Stimulated activated CD8-positive, alpha-beta memory T cell treated with anti-CD3 and anti-CD28 coated beads, Interleukin-15, amount 100 ng/mL, for 48 hours (primary cell): ENCODE data around the gene SIGMAR1.

Source experiments
- DNase-seq, 2 donors: peaks; one replicate each; pipeline ENCODE4 v3.0.0-alpha.2; 2020; ENCODE audit warnings: low read depth in 2 of 2

Gene SIGMAR1

DNA sequence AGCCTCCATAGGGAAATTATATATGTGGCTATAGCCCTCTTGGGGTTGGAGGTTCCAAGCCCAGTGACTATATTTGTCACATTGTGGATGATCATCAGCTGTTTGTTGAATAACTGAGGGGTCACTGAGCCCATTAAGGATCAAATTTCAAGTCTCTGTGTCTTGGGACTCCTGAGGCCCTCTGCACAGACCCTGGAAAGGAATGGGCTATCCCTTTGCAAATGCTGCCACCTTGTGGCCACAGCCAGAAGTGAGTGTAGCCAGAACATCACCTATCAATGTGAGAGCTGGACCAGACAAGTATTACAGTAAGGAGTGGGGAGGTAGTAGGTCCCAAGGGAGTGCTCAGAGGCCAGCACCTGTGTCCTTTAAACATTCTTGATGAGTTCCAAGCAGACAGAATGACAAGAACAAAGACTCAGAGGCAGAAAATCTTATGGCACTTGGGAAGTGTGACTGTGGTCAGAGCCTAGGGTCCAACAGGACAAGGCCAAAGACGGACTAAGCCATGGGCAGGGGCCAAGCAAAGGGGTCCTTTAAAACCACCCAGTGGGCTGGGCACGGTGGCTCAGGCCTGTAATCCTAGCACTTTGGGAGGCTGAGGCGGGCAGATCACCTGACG lies 33.9 kb downstream of the SIGMAR1 start:
- DNase-seq: peak; percentile 54 to 61

DNA sequence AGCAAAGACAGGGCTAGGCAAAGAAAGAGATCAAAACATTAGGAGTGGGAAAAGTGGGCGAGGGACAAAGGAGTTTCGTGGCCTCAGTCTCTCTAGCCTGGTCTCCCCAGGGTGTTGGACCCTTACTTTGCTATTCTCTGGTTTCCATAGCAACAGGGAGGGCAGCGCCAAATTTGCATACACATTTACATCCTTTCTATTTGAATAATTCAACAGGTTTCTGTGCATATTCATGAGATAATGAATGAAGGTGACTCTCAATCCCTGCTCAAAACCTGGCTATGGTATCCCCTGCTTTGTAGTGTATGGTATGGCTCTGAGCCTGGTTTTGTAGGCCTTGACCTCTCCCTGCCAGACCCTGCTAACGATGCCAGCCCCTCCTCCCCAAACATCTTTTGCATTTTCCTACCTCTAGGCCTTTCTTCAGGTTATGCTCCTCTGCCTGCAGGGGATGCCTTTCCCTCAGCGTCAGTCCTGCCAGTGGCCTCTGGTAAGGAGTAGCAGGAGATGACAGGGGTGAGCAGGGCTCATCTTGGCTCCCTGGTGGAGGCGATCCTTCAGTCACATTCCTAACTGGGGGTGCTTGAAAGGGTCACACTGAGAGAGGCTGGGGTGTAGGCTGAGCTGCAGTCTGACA lies 35.5 kb downstream of the SIGMAR1 start:
- DNase-seq: no peak

DNA sequence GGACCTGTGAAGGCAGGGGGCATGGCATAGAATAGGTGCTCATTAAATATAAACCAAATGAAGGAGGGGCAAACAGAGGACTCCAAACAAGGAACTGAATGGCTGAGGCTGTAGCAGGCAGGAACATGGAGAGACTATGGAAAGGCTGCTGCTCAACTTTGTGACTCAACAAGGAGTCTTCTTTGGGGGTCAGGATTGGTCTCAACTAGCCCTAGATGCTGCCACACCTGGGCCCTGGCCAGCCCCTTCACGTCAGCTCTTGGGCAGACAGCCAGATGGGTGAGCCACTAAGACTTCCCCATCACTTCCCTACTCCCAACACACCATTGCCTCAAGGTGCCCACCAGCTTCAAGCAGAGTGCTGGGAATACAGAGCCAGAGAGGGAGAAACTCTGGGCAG lies 36.7 kb downstream of the SIGMAR1 start:
- no peak for DNase-seq

DNA sequence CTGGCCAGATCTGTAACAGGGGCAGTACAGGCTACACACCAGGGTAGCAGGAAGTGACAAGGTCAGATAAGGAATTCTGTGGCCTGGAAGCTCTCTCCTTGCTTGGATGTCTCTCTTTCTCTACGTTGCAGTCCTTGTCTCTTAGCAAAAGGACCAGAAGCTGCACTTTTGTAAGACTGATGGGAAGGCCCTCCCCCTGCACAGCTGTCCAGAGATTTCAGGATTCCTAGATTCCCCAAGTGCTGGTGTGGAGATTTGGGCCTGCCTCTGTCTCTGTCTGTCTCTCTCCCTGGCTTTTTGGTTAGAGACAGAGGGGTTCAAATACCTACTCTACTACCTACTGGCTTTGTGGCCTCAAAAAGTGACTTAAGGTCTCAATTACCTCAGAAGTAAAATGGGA lies 38.0 kb downstream of the SIGMAR1 start:
- DNase-seq: no peak

DNA sequence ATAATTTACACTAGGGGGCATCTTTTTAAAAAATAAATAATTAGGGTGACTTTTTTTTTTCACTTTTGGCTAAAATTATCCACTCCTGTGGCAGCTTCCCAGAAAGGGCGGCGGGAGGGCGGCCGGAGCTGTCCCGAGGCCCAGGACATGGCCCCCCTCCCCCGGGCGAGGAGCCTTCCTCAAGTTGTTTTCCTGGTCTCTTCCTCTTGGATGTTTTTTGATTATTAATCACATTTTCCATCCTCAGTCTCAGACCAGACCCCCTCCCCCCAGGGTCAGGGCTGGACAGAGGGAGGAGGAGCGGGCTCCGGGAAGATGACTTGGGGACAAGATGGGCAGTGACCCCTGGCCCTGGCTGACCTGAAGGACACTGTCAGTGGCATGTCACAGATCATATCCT lies 43.4 kb downstream of the SIGMAR1 start:
- no peak for DNase-seq

DNA sequence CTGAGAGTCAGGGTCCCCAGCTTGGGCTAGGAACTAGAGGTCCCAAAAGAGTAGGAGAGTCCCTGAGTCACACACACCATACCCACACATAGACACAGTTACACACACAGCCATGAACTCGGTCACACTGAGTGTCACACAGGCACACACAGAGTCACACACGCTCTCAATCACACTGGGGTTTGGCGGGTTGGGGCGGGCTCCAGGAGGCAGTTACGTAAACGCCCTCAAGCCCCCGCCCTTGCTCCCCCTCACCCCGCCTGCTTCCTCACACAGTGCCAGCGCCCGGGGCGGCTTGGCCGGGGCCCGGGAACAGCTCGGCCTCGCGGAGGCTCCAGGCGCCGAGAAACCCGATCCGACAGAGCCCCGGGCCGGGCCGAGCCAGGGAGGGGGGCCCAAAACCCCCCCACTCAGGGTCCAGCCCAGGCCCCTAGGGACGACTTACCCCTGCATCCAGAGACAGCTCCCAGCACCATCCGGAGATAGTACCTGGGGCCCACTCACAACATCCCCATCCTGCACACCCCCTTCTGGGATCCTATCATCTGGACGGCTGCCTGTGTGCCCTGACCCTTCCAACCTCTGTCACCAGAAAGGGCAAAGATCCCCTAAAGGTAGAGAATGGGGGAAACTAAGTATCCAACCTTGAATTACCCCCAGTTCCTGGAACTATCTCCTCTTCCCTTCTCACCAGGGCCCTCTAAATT lies 44.5 kb downstream of the SIGMAR1 start:
- DNase-seq: no peak

DNA sequence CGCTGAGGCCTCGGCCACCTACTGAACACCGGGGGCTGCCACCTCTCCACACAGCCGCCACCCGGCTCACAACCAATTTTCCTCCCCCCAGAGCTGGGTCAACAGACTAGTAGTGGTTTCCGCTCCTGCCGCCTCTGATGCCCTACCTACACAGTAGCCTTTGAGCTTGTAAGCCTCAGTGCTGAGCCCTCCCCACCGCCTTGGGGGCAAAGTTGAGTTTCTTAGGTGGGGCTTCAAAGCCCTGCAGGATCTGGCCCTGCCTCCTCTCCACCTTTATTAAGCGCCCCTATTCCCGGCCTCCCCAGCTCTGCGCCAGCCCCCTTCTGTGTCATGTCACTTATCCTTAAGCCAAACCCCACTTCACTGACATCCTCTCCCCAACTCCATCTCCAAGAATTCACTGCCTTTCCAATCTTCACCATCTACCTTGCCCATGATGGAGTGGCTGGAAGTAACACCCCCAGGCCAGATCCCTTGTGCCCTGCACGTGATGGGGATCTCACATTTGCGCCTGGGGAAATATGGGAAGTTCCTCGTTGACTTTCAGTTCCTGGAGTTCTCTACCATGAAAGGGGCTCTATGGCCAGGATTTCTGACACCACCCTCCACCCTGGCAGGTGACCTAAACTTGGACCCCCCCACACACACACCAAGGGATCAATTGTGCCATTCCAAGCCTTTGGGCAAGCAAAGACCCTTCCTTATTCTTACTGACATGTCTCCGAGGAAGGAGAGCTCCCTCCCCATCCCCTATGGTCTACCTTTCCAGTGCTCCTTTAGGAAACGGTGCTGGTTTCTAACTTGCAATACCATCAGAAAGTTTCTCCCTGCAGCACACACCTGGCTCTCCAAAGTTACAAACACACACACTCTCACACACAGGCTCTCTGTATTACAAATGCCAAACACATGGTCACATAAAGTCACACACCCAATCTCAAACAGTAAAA lies 45.4 kb downstream of the SIGMAR1 start:
- DNase-seq: no peak

DNA sequence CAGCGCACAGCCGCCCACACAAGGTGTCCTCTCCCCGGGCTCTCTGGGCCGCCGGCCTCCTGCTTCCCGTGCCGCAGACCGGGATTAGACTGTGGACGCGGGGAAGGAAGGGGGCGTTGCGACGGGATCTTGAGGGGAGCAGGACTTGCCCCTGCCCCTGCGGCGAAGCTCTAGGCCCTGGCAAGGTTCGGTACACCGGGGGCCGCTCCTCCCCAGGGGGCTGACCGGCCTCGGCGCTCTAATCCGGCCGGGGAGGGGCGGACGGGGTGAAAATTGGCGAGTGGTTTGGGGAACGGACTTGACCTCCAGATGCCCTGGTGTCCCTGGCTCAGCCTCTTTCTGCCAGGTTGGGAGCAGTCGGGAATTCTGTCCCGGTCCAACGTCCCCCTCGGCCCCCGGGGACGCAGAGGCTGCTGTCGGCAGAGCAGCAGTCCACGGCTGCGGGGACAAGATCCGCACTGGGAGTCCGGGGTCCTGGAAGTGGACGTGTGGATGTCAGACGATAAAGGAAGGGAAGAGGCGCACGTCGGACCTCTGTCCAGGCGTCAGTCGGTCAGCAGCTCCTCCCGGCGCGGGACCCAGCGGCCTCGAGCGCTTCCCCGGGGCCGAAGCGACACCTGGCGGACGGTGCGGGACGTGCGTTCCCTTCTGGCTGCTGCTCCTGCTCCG lies 46.2 kb downstream of the SIGMAR1 start:
- DNase-seq: peak; percentile 64 to 71

DNA sequence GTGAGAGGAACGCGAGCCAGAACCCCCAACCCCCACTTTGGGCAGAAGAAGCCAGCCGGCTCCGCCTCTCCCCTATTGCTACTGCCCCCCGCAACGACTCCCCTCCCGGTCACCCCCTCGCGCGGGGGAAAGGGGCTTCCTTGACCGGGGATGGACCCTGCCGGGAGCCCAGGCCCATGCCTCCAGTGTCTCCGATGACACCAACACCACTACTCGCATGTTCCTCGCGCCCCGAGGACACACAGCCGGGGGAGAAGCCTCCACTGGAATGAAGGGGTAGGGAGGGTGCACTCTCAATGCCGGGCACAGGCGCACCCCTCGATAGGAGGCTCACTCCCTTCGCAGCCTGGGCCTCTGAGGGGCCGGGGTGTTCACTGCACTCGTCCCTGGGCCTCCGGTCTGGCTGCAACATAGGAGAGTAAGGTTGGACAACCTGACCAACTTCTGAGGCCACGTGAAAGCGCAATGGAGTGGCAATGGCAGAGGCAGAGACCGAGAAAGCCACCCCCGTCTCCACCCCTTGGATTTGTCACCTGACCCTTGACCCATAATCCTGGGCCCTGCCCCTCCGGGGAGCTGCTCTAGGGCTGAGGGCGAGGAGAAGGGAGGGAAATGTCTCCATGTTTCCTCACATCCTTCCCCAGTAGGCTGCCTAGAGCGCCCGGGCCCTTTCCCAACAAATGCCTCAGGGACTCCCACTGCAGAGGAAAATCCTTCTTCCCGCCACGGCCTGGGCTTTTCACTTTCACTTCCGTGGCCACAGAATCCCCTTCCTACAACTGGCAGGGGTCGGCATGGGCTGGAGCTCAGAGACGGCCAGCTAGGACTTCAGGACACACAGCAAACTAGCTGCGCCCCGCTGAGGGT lies 47.0 kb downstream of the SIGMAR1 start:
- no peak for DNase-seq

DNA sequence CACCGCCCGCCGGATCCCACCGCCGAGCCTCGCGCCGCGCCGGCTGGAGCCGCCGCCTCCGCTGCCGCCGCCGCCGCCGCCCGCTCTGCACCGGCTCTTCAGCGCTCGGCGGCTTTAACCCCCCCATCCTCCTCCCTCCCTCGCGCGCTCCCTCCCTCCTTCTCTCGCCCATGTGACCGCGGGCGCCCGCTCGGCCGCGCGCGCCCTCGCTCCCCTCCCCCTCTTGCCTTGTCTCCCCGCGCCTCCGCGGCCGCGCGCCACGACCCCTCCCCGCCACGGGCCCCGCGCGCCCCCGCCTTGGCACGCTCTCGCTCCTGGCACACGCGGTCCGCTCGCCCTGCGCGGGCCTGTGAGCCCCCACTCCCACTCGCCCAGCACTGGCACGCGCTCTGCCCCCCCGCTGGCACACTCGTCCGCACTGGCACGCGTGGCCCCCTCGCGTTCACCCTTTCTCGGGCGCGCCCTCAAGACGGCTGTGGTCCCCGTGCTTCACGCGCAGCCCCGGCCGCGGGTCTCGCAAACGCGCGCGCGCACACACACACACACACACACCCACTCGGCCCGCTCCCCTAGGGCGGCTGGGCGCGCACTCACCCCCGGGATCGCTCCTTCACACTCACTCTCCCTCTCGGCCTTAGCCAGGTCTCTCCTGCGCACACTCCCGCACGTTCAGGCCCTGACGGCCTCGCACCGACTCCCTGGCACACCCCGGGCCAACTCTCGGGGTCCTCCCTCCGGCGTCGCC lies 47.8 kb downstream of the SIGMAR1 start, which contains the start of gene CNTFR:
Gene CNTFR (minus strand): TSS at position 89 of the 745 bp plus-strand sequence. CDS start 20,743 bp downstream, outside the sequence.
- no peak for DNase-seq

DNA sequence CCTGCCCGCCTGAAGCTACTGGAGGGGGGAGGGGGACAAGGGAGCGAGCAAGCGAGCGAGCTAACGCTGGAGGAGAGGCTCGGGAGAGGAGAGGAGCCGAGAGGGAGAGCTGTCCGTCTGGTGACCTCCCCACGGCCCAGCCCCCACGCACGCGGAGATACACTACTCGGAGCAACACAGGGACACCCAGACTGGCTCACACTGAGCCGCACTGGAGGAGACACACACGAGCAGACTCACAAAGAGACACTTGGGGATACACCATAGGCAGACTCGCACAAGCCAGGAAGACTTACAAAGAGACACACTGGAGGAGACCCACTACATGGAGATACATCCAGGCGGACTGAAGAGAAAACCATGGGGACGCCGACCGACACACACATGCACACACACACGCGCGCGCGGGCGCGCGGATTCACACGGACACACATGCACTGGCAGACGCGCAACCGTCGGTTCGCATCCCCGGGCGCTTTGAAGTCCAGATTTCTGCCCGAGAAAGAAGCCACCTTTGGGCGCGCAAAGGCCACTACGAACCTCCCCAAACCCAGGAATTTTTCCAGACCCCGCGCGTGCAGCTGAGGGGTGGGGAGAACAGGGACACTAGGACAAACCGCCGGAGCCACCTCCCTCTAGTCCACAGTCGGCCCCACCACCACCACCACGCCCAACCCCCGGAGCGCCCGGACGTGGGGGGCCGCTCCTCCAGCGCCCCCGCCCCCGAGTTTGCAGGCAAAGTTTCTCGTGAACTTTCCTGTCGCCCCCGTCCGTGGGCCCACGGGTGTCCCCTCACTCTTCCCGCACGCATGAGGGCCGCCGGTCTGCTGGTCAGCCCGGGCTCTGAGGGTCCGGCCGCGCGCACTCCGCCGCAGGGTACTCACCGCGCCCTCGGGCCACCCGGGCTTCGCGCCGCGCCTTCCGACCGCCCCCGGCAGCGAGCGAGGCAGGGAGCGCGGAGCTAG lies 48.6 kb downstream of the SIGMAR1 start:
- no peak for DNase-seq

DNA sequence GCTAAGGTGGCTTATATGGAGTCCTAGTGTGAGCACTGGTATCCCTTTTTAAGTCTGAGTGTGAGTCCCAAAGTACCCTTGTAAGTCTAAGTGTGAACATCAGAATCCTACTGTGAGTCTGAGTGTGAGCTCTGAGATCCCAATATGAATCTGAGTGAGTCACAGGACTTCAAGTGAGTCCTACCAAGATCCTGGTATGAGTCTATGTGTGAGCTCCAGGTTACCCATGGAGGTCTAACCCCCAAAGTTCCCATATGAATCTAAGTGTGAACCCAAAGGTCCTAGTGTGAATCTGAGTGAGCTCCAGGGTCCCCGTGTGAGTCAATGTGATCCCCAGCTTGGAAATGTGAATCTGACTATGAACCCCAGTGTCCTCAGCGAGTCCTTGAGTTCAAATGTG lies 50.3 kb downstream of the SIGMAR1 start:
- no peak for DNase-seq

DNA sequence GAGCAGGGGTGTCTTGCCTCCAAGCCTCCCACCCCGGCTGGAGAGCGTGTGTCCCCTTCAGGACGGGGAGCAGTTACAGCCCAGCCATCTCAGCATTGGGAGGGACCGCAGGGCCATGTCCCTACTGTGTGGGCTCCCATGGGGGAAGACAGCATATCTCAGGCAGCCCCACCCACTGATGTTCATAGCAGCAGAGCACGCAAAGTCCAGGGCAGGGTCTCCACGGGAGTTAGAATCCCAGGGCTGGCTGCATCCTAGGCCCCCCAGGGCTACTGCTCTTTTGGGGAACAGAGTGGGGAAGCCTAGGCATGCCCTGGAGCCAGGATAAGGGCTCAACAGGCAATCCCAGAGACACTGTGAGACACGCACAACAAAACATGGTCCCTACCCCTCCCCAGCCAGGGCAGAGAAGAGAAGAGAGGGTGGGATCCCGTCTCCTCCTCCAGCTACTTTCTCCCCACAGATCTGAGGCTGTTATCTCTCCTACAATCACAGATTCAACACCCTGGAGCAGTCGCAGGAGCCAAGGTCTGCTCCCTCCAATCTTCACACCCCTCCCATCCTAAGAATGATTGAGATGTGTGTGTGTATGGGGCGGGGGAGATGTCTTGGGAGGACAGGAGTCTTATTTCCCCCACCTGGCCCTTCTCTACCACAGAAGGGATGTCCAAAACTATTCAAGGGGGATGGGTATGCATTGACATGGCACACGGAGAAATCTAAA lies 51.5 kb downstream of the SIGMAR1 start:
- DNase-seq: no peak

DNA sequence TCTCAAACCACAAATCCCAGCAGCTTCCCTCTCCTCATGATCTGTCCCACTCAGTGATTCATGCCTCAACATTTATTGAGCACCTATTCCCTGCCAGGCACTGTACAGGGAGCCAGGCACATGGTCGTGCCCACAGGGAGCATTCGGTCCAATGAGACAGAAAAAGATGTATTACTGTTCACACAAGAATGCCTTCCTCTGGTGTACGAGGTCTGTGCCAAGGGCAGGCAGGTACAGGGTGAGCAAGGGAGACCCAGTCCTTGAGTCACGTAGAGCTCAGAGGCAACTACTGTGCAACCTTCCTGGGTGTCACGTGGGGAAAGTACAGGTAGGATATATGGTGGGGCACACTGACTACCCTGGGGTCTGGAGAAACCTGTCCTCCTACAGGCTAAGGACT lies 52.6 kb downstream of the SIGMAR1 start:
- no peak for DNase-seq
